GM18909 (cell line): Measurements from ENCODE around the gene MGAT5.

Experiments
- ATAC-seq: cut with Tn5 transposase; IDR thresholded peaks from one replicate; pipeline ENCODE4 v1.9.1; 2021; ENCODE audit warnings: mild to moderate bottlenecking; ENCODE audit not compliant: unreplicated experiment, poor library complexity

Gene MGAT5

GRCh38 chr2:134411279-134411827 is 157.5 kb downstream of the MGAT5 start:
- no peak for ATAC-seq

DNA sequence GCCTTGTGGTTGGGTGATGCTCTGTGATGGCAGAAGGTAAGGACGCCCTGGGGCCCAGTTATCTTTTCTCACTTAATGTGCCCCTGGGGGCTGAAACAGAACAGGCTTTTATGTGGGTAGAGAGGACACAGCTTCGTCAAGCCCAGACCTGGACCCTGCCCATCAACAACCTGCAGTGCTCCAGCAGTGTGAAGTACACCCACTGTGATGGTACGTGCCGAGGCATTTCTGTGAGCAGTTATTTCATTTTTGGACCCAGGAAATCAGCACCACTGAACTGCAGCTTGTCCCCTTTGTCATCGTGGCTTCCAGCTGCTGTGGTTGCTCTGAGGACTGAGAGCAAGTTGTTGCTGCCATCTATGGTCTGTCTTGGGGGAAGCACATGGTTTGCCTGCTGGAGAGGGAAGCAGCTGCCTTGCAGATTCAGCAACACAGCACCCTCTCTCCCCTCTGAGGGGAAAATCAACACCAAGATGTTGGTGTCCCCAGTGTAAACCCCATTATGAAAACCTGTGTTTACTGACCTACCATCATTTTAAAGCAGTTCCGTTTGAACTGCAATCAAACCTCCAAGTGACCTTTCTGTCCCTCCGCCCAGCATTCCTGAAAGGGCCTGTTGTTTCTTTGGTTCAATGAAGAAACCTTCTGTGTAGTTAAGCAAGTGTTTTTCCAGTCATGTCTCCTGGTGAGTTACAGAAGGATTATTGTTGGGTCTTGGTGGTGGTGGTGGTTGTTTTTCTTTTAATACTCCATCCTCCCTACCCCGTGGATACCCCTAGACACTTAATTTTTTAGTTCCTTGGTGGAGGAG is 158.2 kb downstream of the MGAT5 start:
- peak; percentile 96 for ATAC-seq

- no peak for ATAC-seq
Observed at GRCh38 chr2:134412639-134412999, 158.7 kb downstream of the MGAT5 start.

DNA sequence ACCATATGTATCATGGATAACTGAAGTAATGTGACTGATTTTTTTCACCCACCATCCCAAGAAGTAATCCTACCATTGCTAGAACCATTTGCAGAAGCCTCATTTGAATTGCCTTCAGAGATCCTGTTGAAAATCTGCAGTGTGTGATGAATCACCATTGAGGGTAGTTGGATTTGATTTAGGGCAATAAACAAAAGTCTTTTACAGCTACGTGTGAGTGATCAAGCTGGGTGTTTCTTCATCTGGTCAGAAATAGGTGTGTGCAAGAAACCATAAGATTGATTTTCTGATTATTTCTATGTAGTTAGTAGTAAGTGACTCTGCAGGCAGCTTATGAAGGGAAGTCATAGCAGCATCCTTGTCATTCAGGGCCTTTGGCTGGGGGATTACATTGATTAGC is 159.6 kb downstream of the MGAT5 start:
- no peak for ATAC-seq

DNA sequence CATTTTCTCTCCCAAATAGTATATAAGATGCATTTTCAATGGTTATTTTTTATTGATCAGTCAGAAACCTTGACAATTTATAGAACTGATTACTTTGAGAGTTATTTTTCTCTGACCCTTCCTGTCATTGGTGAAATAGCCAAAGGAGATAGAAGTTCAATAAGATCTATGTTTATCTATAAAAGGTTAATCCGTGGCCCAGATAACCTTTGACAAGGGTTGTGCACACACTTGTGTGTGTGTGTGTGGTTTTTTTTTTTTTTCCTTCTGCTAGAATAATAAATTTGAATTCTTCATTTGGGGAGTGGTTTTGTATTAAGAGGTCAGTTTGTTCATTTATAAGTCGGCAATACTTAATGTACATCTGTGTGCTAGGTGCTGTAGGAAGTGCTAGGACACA is 160.0 kb downstream of the MGAT5 start:
- no peak for ATAC-seq

DNA sequence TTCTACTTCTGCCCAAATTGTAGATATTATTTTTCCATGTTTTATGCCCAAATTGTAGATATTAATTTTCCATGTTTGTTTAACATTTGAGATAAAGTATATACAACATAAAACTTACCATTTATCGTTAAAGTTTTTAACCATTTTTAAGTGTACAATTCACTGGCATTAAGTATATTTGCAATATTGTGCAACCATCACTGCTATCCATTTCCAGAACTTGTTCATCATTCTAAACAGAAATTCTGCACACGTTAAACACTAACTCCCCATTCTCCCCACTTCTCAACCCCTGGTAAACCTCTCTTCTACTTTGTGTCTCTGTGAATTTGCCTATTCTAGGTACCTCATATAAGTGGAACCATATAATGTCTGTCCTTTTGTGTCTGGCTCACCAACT is 162.1 kb downstream of the MGAT5 start:
- ATAC-seq: no peak

- no peak for ATAC-seq
Observed at GRCh38 chr2:134416637-134417036, 162.8 kb downstream of the MGAT5 start.

GRCh38 chr2:134417968-134418582 is 164.2 kb downstream of the MGAT5 start:
- ATAC-seq: no peak

GRCh38 chr2:134420259-134420658 is 166.4 kb downstream of the MGAT5 start:
- no peak for ATAC-seq

GRCh38 chr2:134420920-134421319 is 167.0 kb downstream of the MGAT5 start:
- ATAC-seq: no peak

DNA sequence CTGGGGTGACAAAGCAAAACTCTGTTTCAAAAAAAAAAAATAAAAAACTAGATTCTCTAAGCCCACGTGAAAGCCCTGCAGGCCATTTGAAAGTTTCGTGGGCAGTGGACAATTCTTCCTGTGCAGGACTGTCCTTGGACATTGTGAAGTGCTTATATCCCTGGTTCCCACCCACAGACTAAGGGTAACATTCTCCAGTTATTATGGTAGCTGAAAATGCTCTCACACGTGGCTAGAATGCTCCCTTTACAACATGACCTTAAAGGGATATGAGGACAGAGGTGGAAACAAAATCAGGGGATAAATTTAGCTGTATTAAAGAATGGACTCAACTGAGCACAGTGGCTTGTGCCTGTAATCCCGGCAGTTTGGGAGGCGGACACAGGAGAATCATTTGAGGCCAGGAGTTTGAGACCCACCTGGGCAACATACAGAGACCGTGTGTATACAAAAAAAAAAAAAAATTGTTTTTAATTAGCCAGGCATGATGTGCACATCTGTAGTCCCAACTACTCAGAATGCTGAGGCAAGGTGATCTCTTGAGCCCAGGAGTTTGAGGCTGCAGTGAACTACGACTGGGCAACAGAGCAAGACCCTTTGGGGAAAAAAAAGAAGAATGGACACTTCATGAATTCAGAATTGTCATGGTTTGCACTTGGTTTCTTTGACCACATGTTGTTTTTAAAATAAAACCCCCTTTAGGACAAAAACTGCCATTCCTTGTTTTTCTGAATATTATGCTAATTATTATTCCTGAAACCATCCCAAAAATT is 167.9 kb downstream of the MGAT5 start:
- ATAC-seq: no peak

GRCh38 chr2:134425724-134426496 is 172.0 kb downstream of the MGAT5 start:
- ATAC-seq: no peak

DNA sequence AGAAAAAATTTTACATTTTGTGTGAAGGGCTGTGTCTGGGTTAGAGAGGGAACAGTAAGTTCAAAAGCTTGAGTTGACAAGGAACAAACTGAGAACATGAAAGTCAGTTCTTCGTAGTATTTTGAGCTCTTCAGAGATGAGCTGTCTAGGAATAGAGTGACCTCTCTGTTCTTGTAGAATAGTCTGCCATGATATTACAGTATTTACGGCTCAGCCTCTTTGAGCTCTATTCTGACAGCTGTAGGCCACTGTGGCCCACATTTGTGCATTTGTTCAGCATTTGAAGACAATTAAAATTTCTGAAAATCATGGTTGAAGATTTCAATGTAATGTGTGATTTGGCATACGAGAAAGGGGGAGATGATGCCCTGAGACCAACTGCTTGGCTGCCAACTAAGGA is 172.8 kb downstream of the MGAT5 start:
- no peak for ATAC-seq

- ATAC-seq: no peak
Observed at GRCh38 chr2:134429886-134430285, 176.0 kb downstream of the MGAT5 start.

DNA sequence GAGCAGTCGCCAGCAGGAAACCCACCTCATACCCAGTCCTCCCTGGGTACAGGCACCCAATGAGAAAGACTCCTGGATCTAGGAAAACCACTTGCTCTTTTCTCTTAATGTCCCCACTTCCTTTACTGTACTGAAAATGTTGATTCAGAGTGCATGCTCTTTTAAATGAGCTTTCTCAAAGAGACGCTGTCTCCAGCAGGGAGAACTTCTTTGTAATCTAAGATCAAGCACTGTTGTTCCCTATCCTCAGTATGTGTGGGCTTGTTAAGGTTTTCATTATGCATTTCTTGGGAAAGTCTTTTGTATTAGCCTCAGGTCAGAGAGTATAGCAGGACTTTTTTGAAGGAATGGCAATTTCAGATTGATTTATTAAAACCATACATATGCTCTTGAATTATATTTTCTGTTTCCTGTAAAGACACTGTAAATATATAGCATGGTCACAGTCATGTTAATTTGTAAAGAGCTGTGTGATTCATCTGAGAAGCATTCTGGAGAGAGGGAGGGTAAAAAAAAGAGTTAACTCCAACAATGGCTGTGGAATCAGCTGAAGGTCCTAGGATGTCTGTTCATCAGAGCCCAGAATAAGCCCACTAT is 178.1 kb downstream of the MGAT5 start:
- ATAC-seq: no peak

- no peak for ATAC-seq
Observed at GRCh38 chr2:134432435-134432883, 178.6 kb downstream of the MGAT5 start.

DNA sequence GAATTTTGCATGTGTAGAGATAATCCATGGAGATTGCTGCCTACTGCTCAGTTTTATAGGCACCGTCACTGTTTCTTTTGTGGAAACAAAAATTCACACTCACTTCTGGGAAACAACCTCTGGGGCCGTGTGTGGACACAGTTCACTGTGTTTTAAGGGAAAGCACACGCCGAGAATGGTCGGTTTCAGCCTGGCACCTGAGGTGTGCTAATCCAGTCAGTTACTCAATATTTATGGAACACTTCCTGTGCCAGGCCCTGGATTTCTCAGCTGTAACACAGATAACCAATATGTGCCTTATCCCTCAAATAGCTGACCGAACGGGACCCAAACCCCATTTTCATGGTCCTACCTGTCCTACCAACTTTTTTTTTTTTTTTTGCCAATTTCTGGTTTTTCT is 179.6 kb downstream of the MGAT5 start:
- ATAC-seq: no peak

DNA sequence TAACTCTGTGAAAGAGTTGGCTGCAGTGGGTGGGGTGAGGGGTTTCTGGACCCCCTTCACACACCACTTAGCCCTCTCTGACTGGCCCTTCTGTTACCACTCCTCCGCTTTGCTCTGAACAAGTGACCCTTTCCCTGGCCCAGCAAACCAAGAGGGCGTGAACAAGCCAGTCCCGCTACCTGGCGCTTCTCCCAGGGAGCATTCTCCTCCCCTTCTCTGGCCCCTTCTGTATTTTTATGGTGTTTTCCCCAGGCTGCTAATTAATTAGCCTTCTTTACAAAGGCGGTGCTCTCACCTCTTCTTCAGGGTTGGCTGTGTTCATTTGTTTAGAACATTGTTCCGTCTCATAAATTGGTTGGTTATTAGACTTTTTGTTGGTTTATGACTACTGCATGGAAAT is 180.1 kb downstream of the MGAT5 start:
- no peak for ATAC-seq

GRCh38 chr2:134435505-134435904 is 181.6 kb downstream of the MGAT5 start:
- ATAC-seq: no peak

GRCh38 chr2:134435936-134436335 is 182.1 kb downstream of the MGAT5 start:
- ATAC-seq: no peak
